HG03342 (cell line): ENCODE data around the gene ZNF792.
"Not testable (repeated sequence)": the region's sequence is repeated elsewhere in the genome, so short reads cannot be mapped to it uniquely, and the experiment has no call there.

Experiments used
- ATAC-seq: cut with Tn5 transposase; IDR thresholded peaks from one replicate; pipeline ENCODE4 v1.9.1; 2021; ENCODE audit warnings: mild to moderate bottlenecking, moderate library complexity; ENCODE audit not compliant: unreplicated experiment

The ZNF792 gene

DNA sequence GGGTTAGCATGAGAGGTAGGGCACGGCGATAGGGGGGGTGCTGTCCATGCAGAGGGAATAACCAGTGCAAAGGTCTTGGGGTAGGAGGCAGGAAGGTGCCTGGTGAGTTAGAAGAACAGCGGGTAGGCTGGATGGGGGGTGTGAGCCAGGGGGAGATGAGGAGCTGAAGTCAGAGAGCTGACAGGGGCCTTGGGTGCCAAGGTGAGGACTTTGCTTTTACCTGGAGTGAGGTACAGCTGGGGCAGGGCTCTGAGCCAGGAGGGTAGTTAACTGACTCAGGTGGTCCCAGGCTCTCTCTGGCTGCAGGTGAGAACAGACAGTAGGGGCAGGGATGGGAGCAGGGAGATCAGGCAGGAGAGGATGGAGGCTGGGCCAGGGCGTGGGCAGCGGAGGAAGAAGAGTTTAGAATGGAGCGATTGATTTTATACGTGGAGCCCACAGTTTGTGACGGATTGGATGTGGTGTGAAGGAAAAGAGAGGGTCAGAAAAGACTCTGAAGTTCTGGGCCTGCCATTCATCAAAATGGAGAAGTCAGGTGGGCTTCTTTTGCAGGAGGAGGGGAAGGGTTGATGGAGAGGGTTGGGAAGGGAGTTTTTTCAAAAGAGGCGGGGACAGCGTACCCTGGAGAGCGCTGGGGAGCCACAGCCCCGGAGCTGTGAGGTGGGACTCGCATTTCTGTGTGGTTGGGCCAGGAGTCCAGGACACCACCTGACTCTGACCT is 34.9 kb upstream of the ZNF792 start:
- ATAC-seq, result no peak

DNA sequence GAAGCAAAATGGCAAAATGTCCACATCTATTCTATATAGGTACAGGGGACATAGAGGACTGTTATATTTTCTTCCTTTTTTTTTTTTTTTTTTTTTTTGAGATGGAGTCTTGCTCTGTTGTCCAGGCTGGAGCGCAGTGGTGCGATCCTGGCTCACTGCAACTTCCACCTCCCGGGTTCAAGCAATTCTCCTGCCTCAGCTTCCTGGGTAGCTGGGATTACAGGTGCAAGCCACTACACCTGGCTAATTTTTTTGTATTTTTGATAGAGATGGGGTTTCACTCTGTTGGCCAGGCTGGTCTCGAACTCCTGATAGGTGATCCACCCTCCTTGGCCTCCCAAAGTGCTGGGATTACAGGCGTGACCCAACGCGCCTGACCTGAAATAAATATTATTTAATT is 34.2 kb upstream of the ZNF792 start:
- not testable (repeated sequence) for ATAC-seq

DNA sequence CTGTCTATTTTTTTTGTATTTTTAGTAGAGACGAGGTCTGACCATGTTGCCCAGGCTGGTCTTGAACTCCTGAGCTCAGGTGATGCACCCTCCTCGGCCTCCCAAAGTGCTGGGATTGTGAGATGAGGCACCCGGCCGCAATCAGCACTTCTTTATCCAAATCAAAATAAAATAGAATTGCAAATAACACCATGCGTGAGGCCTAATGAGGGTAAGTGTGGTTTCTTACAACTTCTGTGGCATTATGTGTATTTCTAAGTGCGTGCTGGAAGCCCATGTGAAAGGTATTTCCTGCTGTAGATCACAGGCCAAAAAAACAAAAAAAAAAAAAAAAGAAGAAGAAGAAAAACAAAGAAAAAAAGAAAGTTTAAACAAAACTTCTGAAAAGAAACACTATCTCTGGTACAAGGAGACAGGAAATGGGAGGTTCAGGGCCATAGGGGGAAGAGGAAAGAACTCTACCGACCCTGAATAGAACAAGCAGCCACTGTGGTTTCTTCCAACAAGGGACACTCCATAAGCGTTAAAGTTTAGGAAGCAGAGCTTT is 33.1 kb upstream of the ZNF792 start:
- ATAC-seq, result no peak

DNA sequence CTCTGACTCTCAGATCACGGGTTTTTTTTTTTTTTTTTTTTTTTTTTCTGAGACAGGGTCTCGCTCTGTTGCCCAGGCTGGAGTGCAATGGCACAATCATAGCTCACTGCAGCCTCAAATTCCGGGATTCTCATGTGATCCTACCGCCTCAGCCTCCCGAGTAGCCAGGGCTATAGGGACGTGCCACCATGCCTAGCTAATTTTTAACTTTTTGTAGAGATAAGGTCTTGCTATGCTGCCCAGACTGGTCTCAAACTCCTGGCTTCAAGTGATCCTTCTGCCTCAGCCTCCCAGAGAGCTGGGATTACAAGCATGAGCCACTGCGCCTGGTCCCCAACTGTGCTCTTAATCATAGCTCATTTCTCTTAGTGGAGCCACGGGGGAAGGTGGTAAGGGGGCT is 31.5 kb upstream of the ZNF792 start:
- ATAC-seq, result no peak

DNA sequence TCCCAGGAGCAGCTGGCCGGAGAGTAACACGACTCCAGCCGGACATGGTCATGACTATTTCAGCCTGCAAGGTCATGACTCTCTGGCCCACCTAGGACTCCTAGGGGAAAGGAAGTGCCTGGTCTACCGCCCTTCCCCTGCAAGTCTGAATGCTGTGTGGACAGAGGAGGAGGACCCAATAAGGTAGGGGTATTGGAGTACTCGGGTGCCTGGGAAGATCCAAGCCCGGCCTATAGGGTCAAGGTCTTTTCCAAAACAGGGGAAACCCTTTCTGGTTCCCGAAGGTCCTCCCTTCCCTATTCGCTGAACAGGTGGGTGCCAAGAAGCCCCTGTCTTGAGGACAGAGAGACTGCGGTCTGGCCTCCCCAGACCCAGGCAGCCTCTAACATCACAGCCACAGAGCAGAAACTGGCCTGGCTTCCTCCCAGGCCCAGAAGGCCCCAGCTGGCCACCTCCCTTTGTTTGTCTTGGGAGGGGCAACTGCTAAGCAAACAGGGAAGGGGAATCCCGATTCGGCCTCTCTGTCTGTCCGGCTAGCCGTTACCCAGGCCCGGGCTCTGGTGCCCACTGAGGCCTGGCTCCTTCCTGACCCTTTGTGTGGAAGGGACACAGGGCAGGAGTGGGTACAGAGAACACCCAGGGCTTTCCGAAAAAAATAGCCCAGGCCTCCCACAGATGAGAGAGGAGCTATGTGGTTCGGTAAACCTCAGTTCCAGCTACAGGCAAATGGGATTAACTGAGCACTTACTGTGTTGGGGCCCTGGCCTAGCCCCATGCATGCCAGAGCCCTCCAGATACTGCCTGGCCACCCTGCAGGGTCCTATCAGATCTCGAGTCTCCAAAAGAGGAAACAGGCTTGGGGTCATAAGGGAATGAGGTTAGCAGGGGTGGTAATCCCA is 30.9 kb upstream of the ZNF792 start:
- ATAC-seq, result no peak

DNA sequence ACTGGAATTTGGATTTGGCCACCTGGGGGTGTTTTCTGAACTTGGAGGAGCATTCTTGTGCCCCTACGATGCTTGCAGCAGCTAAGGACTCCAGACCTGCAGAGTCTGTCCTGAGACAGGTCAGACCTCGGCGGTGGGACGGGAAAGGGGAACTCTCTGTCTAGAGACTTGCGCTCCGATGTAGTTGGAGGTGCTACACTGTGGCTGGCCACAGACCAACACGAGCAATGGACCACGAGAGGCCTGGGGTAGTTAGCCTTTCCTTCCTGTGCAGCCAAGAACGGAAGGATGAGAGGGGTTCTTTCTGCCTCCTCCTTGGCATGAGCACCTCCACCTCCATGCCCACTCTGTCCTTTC is 30.2 kb upstream of the ZNF792 start:
- no peak for ATAC-seq

DNA sequence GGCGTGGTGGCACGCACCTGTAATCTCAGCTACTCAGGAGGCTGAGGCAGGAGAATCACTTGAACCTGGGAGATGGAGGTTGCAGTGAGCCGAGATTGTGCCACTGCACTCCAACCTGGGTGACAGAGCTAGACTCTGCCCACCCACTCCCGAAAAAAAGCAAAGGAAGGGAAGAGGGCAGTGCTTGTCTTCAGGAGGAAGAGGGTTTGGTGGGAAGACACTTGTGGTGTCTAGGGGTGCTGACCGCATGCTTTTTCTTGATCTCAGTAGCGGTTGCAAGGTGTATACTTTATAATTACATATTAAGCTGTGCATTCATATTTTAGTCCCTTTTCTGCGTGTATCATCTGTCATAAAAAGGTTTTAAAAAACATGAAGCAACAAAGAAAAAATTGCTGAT is 28.6 kb upstream of the ZNF792 start:
- ATAC-seq, result not testable (repeated sequence)

DNA sequence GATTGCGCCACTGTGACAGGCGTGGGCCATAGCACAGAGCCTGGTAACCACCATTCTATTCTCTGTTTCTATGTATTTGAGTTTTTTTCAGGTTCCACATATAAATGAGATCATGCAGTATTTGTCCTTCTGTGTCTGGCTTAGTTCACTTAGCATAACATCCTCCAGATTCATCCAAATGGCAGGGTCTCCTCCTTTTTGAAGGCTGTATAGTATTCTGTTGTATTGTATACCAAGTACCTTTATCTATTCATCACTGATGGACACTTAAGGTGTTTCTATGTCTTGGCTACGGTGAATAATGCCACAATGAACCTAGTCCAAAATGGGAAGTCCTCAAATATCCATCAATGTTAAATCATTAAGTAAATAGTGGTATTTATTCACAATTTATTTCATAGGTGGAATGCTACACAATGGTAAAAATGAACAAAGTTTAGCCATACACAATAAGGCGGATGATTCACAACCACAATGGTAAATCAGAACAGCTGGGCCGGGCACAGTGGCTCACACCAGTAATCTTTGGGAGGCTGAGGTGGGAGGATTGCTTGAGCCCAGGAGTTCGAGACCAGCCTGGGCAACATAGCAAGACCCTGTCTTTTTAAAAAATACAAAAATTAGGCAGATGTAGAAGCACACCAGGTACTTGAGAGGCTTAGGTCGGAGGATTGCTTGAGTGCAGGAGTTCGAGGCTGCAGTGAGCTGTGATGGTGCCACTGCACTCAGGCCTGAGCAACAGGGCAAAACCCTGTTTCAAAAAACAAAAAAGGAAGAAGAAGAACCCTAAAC is 27.7 kb upstream of the ZNF792 start:
- no peak for ATAC-seq

DNA sequence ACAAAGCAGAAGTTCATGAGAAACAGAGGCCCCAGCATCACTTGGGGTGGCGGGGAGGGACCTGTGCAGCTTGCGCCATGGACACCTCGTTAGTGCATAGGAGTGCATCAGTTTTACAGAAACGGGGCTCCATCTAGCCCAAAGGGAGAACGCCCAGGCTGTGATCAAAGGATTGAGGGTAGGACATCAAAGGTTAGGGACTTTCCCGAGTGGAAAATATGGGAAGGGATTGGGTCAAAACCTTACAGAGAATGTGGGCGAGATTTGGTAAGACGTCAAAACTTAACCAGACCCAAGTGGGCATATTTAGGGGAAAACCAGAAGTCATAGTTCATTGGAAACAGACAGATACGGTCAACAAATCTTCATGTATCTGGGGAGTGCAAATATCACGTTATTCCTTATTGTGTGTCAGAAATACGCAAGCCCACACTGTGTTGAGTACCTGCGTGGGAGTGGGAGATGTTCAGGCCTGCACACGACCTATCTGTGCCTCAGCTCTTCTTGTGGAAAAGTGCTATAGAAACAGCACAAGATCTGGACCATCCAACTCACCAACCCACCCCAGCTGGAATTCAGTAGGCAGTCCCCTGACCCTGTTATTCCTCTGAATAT is 26.7 kb upstream of the ZNF792 start:
- ATAC-seq, result no peak

DNA sequence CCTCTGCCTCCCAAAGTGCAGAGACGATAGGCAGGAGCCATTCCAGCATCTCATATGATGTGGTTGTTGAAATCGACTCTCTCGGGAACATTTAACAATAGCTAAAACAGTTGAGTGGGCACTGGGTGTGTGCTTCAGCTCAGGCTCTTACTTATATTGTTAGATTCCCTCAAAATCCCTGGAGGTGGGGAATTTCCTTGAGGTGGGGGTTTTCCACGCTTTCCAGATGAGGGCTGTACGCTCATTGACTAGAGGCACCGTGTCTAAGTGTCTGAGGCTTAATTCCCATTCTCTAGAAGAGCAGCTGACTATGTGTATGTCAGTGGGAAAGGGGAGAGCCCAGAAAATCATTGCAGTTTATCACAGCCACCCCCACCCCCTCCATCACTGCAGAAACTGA is 25.3 kb upstream of the ZNF792 start:
- ATAC-seq, result no peak

DNA sequence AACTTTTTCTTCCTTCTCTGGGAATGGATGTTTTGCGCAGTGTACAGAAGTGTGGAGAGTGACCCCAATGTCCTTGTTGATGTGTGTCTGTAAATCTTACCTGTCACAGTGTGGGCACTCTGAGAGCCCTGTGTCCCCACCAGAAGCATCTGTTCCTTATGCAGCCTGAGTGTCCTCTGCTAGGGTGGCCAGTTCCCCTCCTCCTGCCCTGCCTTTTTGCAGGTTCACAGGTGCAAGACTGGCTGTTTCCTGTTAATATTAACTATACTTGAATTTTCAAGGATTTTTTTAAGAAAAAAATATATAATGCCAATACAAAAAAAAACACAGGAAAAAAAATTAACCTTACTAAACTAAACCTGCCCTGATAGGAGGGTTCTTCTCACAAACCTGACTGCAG is 24.1 kb upstream of the ZNF792 start:
- no peak for ATAC-seq

DNA sequence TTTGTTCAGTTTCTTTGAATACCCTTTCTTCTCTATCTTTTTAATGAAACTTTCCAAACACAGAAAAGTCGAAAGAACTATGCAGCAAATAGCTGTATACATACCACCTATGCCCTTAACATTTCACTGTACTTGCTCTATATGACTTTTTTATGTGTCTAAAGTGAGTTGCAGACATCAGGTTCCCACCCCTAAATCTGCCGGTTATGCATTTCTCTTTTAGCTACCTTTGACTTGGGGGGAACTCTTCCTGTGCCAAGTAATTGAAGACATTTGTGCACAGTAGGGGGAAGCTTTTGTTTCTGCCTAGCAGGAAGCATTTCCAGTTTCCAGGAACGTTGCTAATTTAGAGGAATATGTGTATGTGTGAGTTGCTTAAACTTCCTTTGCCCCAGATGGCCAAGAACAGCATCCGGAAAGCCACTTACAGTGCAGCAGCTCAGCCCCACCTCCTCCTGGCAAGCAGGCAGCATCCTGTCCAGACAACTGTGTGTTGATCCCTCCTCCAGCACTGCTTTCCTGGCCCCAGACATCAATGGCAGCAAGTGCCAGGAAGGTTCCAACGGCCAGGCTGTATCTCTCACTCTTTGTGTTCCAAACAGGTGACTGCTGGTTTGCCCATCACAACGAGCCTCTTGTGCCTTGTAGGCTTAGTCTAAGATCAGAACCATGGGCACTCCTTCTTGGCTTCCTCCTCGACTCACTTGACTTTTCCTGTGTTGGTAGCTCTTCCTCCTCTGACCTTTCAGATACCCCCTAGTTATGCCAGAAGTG is 21.4 kb upstream of the ZNF792 start:
- no peak for ATAC-seq

DNA sequence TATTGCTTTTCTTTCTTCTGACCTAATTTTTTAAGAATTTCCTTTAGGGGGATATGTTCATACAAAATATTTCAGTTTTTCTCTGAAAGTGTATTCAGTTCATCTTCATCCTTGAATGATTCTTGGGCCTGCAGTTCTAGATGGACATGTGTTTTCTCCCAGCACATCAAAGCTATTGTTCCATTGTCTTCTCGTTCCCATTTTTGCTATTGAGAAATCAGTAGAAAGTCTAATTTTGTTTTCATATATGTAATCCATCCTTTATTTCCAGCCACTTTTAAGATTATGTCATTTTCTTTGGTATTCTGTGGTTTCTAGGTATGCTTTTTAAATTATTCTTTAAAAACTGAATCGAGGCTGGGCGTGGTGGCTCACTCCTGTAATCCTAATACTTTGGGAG is 20.3 kb upstream of the ZNF792 start:
- ATAC-seq, result no peak

DNA sequence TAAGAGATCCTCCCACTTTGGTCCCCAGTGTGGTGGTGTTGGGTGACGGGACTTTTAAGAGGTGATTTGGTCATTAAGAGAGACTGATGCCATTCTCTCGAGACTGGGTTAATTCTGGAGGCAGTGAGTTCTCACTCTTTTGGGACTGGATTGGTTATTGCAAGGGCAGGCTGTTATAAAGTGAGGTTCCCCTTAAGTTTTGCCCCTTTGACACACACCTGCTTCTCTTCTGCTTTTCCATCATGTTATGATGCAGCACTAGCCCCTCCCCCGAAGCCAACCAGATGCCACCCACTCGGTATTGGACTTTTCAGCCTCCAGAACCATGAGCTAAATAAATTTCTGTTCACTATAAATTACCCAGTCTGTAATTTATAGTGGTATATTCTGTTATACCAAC is 19.8 kb upstream of the ZNF792 start:
- no peak for ATAC-seq

DNA sequence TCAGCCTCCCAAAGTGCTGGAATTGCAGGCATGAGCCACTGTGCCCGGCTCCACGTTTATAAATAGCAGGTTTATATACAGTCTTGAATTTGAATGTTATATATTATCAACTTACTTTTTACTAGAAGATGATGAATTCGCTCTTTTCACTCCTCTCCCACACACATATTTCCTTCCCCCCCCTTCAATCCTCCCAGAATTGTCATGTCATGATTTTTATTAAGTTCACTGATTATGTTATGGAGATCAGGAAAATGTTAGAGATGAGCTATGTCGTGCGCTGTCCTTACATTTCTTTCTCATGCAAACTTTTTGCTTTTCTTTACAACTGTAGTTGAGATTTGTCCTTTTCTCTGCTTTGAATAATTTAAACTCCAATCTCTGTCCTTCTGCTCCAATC is 18.2 kb upstream of the ZNF792 start:
- ATAC-seq, result no peak

DNA sequence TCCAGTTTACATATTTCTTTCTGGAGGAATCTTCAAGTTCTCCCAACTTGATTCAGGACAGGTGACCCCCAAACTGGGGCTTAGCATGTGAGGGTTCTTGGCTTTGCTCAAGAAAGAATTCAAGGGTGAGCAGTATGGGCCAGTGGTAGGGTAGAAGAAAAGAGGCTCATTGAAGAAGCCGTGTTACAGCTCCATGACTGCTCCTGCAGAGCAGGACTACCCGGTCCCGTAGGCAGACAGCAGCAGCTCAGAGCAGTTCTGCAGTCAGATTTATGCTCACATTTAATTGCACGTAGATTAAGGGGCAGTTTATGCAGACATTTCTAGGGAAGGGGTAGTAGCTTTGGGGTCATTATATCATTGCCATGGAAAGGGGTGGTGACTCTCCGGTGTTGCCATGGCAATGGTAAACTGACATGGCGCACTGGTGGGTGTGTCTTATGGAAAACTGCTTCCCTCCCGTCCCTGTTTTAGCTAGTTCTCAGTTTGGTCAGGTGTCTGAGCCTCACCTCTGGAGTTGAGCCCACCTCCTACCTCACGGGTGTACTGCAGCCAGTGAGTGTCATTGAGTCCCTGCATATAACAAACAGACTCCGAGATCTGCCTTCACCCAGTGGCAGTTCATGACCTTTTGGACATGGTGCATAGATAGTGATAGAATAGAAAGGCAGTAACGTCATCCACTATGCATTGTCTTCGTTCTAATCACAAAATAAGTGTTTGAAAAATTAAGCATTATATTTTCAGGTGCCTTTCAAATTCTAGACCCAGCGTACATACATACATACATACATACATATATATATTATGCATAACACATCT is 16.0 kb upstream of the ZNF792 start:
- ATAC-seq, result no peak

DNA sequence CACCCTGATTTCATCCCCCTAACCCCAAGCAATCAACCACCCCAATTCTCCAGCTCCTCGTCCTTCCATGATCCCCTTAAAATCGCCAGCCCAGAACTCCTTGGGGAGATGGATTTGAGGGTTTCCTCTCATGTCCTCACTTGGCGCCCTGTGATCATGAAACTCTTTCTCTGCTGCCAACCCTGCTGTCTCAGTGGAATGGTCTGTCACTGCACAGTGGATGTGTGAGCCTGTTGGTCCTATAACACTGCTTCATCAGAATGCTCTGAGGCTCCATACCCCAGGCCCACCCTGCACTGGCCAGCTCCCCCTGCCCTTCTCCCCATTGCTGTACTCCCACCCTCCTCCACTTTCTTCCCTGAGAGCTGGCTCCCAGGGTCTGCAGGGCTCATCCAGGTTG is 12.6 kb upstream of the ZNF792 start:
- no peak for ATAC-seq

DNA sequence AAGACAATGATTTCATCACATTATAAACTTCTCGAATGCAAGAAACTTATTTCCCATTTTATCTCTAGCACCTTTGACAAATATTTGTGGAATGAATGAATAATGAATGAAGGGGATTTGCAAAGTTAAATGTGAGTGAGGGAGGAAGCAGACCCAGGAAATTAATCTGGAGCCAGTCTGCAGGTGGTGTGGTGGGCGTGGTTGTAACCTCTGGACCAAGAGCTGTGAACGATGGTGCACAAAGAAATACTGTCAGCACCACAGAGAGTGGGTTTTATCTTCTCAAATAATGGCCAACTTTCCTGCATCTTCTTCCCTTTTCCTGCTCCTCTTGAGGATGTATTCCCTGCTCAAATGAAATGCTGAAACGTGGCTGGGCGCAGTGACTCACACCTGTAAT is 11.0 kb upstream of the ZNF792 start:
- no peak for ATAC-seq

DNA sequence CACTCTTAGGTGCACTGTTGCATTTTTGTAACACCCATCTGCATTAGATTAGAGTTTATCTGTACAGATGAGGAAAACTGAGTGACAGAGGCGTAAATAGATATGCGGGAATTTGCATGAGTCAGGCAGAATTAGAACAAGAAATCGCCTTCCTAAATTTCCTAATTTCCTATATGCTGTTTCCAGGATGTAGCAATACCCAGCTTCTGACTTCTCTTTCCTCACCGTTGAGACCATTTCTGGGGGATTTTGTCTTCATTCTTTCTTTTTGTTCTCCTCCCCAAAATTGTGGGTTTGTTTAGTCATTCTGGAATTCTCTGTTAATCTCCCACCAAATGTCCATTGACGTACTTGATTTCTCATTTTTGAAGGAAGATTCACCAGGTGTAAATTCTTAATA is 10.6 kb upstream of the ZNF792 start:
- ATAC-seq, result no peak
